GM21576 (cell line): ENCODE results near the gene CDH3.

Experiments used
- ATAC-seq: cut with Tn5 transposase; IDR thresholded peaks from one replicate; pipeline ENCODE4 v1.9.1; 2021; ENCODE audit warnings: mild to moderate bottlenecking, moderate library complexity; ENCODE audit not compliant: unreplicated experiment

CDH3 gene

DNA sequence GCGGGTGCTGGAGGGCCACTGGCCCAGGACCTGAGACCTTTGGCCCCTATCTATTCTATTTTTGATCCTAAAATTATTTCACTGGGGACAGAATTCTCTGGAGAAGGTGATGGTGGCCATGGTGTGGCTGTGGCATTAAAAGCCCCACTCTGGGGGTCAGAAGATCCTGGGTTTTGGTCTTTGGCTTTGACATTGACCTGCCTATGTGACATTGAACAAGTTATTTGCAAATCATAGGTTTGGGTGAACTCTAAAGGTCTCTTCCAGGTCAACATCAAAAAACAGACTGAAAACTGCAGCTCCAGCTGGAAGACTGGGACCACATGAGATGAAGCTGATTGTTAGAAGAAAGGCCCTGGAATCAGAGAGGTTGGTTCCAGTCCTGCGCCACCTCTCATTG, 89.7 kb downstream of the CDH3 start:
- no peak for ATAC-seq

DNA sequence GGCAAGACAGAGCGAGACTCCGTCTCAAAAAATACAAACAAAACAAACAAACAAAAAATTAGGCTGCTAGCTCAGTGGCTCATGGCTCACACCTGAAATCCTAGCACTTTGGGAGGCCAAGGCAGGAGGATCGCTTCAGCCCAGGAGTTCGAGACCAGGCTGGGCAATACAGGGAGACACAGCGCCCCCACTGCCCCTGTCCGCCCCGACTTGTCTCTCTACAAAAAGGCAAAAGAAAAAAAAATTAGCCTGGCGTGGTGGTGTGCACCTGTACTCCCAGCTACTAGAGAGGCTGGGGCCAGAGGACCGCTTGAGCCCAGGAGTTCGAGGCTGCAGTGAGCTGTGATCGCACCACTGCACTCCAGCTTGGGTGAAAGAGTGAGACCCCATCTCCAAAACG, 91.5 kb downstream of the CDH3 start:
- no peak for ATAC-seq

DNA sequence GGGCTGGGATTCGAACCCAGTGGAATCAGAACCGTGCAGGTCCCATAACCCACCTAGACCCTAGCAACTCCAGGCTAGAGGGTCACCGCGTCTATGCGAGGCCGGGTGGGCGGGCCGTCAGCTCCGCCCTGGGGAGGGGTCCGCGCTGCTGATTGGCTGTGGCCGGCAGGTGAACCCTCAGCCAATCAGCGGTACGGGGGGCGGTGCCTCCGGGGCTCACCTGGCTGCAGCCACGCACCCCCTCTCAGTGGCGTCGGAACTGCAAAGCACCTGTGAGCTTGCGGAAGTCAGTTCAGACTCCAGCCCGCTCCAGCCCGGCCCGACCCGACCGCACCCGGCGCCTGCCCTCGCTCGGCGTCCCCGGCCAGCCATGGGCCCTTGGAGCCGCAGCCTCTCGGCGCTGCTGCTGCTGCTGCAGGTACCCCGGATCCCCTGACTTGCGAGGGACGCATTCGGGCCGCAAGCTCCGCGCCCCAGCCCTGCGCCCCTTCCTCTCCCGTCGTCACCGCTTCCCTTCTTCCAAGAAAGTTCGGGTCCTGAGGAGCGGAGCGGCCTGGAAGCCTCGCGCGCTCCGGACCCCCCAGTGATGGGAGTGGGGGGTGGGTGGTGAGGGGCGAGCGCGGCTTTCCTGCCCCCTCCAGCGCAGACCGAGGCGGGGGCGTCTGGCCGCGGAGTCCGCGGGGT, 92.1 kb downstream of the CDH3 start, which contains the start of gene CDH1:
TSS of gene CDH1 (plus strand) at position 247 of the 684 bp plus-strand sequence. CDS start at position 371, 124 bp downstream.
- no peak for ATAC-seq

DNA sequence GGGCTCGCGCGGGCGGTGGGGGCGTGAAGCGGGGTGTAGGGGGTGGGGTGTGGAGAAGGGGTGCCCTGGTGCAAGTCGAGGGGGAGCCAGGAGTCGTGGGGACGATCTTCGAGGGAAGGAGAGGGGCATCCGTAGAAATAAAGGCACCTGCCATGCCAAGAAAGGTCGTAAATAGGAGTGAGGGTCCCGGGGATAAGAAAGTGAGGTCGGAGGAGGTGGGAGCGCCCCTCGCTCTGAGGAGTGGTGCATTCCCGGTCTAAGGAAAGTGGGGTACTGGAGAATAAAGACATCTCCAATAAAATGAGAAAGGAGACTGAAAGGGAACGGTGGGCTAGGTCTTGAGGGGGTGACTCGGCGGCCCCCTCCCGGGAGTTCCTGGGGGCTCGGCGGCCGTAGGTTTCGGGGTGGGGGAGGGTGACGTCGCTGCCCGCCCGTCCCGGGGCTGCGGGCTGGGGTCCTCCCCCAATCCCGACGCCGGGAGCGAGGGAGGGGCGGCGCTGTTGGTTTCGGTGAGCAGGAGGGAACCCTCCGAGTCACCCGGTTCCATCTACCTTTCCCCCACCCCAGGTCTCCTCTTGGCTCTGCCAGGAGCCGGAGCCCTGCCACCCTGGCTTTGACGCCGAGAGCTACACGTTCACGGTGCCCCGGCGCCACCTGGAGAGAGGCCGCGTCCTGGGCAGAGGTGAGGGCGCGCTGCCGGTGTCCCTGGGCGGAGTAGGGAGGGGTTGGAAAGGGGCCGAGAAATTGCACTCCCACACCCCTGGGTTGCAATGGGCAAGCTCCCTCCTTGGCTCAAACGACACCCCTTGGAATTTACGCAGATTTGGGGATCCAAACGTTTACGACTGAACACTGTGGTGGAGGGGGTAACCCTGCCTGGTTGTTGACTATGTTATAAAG, 92.9 kb downstream of the CDH3 start:
- ATAC-seq: no peak

- no peak for ATAC-seq
Measured at GRCh38 chr16:68739964-68740627, 95.0 kb downstream of the CDH3 start.

DNA sequence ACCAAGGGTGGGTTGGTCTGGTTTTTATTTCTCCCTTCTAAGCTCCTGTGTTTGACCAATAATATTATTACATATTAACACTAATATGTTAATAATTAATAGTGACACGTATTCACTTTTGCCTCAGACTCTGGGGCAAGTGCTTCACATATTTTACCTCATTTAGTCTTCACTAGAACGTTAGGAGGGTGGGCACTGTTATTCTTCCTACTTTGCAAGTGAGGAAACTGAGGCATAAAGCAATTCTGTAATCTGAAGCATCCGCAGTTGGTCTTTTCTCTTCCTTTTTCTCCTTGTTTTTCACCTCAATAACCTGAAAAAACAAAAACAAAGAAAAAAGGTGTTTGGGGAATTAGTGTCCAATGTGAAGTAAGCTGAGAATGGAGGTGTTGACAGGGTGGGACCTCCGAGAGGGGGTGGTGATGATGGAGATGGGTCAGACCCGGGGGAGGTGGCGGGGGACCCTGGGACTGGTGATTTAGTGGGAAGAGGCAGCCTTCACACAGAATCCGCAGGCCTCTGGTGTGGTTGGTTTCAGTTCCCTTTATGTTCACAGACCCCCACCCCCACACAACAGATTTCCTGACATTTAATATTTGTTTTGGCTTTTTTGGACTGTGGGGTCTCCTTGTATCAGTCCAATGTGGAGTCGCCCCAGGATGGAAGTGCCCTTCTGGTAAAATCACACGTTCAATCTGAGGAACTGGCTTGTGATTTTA, 95.7 kb downstream of the CDH3 start:
- no peak for ATAC-seq

GRCh38 chr16:68743664-68744063, 98.6 kb downstream of the CDH3 start:
- ATAC-seq: no peak

- ATAC-seq: no peak
Measured at GRCh38 chr16:68744744-68745280, 99.7 kb downstream of the CDH3 start.

DNA sequence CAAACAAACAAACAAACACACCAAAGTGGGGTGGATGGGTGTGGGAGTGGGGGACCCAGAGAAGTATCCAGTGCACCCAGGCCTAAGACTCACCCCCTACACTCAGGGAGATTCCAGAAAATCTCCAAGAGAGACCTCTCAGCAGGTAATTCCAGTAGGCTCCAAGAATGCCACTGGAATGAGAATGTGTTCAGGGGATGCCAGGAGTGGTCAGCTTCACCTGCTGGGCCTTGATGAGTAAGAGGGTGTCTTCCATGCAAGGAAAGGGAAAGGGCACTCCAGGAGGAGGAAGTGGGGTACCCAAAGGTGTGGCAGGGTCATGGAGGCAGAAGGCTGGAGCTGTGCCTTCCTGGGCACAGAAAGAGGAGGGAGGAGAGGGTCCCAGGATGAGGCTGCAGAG, 101.8 kb downstream of the CDH3 start:
- no peak for ATAC-seq

DNA sequence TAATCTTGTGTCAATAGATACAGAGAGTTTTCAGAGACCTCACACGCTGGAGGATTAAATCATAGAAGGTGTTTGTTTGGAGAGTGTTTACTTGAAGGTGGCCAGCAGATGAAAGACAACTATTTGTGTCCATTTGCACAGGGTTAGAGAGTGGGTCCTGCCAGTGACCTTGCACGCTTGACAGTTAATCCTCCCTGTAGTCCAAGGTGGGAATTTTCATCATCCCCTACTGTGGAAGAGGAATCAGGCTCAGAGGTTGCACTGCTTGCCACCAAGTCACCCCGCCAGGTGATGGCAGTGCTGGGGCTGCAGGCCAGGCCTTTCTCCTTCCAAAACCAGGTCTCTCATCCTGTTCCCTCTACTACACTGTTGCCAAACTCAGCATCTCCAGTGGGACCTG, 104.3 kb downstream of the CDH3 start:
- no peak for ATAC-seq
